HG02870 (cell line): ENCODE measurements around the gene TBC1D5.
A peak's percentile ranks its signal among the peaks of the same experiment; 100 is the strongest.

ENCODE experiments used
- ATAC-seq: cut with Tn5 transposase; IDR thresholded peaks from one replicate; pipeline ENCODE4 v1.9.1; 2021; ENCODE audit warnings: mild to moderate bottlenecking, moderate library complexity; ENCODE audit not compliant: unreplicated experiment

Gene TBC1D5

GRCh38 chr3:17602126-17602525 lies 140.3 kb downstream of the TBC1D5 start:
- no peak for ATAC-seq

- no peak for ATAC-seq
Observed at GRCh38 chr3:17592956-17593355, 149.5 kb downstream of the TBC1D5 start.

DNA sequence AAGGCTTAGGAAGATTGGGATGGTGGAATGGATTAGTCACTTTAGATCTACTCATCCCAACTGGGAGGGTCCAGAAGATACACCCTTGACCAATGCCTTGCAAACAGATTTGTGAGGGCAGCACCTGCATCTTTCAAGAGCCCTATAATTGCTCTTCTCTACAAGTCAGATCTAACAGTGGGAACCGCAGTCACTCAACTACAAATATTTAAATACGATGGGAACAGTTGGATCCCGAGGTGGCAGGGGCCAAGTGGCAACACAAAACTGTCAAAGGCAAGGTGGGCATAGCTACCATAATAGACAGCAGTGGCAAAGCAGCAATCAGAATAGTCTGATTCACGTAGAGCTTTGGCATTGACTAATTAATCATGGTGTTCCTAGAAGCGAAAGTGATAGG lies 152.0 kb downstream of the TBC1D5 start:
- ATAC-seq: no peak

- ATAC-seq: no peak
Observed at GRCh38 chr3:17589888-17590287, 152.5 kb downstream of the TBC1D5 start.

DNA sequence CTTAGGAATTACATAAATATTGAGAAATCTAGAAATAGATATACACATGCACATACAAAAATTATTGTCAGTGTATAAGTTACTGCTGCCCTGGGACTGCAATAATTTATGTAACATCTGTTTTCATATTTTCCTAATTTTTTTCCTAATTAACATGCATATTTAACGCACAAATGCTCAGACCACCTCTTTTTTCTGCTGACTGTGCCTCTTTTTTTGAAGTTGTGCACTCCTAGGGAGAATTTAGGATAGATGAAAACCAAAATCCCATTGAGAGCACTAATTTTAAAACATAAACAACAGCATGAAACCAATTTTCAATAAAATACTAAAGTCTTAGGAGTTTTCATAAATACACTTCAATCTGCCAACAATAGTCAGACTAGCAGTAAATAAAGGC lies 154.0 kb downstream of the TBC1D5 start:
- no peak for ATAC-seq

GRCh38 chr3:17585394-17586325 lies 156.8 kb downstream of the TBC1D5 start:
- ATAC-seq: no peak

DNA sequence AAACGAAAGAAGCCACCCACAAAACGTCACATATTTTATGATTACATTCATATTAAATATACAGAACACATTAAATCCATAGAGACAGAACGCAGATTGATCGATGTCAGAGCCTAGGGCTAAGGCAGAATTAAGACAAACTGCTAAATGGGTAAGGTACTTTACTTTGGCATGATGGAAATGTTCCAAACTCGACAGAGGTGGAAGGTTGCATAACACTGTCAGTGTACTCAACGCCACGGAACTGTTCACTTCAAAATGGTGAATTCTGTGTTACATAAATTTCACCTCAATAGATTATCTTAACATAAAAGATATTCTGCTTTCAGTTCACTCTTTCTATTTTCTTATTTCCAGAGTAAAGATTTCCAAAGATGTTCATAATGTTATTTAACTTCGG lies 158.4 kb downstream of the TBC1D5 start:
- ATAC-seq: no peak

GRCh38 chr3:17583530-17583929 lies 158.9 kb downstream of the TBC1D5 start:
- ATAC-seq: no peak

GRCh38 chr3:17581421-17582080 lies 160.9 kb downstream of the TBC1D5 start:
- no peak for ATAC-seq

GRCh38 chr3:17580901-17581300 lies 161.5 kb downstream of the TBC1D5 start:
- no peak for ATAC-seq

DNA sequence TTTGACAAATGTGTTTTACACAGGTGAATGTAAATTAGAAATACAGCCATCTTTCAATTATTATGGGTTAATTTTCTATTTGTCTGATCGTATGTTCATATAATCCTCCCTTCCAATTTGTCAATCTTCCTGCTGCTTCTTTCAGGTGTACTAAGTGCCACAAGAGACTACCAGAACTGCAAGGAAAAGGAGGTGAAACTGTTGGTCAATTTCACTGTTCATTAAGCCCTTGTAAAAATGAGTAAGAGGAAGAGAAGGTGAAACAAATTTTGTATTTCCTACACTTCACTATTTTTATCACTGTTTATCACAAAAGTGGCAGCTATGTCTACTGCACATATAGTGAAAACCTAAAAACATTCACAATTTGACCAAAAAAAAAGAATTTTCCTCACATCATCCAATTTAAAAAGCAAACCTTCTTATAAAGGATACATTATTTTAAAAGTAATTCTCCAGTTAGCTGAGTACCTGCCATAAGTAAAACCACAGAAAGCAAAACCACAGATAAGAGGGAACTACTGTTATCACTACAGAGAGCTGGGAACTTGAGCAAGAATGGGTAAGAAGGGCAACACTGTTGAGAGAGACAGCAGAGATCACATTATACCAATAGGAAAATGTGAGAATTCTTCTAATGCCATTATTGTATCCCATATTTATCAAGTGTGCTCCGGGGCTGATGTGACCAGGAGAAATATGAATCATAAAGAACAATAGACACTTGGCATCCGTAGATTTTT lies 163.0 kb downstream of the TBC1D5 start:
- ATAC-seq: peak; percentile 98

GRCh38 chr3:17577796-17578520 lies 164.5 kb downstream of the TBC1D5 start:
- no peak for ATAC-seq

DNA sequence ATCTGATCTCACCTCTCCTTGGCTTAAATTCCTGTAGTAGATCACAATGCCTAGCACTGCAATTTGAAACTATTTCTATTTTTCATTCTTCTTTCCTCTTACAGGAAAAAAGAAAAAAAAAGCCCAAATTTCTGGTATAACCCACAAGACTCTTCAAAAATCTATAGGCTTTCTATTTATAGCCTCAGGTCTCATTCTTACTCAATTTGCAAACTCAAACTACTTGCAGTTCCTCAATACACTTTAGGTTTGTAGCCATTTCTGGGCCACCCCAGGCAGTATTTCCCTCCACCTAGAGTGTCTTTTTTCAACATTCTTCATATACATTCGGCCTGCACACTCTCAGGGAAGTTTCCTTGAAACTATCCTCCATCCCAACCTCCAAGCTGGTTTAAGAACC lies 169.0 kb downstream of the TBC1D5 start:
- ATAC-seq: peak; percentile 98

DNA sequence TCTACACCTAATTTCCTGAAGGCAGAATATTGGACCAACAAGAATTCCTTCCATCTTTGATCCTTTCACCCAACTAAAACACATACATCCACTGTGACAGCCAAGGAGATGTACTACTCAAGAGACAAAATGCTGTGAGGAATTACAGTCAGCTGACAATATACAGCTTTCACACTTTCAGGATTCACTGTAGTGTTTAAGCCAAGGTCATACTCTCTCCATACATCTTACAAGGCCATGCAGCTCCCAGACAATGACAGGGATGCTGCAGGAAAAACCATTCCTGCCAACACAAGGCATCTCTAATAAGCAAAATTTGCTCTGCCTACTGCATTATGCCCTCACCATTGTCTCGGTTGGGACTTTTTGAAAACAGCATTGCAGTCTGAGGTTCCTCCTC lies 170.7 kb downstream of the TBC1D5 start:
- no peak for ATAC-seq

DNA sequence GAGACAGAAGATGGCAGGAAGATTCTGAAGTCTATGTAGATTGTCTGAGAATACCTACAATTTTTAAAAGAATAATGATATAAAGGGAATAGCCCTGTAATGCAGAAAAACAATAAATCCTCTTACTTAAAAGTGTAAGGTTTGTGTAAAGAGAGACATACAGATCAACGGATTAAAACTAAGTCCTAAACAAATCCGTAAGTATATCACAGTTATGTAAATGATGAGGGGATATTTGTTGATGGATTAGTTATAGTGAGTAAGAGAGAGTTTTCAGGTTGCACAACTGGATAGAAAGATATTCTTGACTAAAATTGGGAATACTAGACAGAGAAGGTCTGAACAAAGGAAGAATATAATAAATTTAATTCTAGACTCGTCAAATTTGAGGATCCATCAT lies 179.6 kb downstream of the TBC1D5 start:
- ATAC-seq: no peak

GRCh38 chr3:17558565-17558964 lies 183.9 kb downstream of the TBC1D5 start:
- ATAC-seq: no peak

- no peak for ATAC-seq
Observed at GRCh38 chr3:17557749-17558463, 184.5 kb downstream of the TBC1D5 start.

- ATAC-seq: no peak
Observed at GRCh38 chr3:17555525-17555924, 186.9 kb downstream of the TBC1D5 start.

- no peak for ATAC-seq
Observed at GRCh38 chr3:17554078-17554477, 188.4 kb downstream of the TBC1D5 start.

- no peak for ATAC-seq
Observed at GRCh38 chr3:17553080-17553479, 189.4 kb downstream of the TBC1D5 start.
